ENCODE results near the gene RXRA. TPM values are rescaled to one million over a fixed set of nuclear protein-coding genes. Genes with fewer than 3 reads are reported as not detected.

The RXRA gene
- total and polyA plus RNA-seq, 5 donors, result 48.1 to 72.3 (median 62.2) TPM

DNA sequence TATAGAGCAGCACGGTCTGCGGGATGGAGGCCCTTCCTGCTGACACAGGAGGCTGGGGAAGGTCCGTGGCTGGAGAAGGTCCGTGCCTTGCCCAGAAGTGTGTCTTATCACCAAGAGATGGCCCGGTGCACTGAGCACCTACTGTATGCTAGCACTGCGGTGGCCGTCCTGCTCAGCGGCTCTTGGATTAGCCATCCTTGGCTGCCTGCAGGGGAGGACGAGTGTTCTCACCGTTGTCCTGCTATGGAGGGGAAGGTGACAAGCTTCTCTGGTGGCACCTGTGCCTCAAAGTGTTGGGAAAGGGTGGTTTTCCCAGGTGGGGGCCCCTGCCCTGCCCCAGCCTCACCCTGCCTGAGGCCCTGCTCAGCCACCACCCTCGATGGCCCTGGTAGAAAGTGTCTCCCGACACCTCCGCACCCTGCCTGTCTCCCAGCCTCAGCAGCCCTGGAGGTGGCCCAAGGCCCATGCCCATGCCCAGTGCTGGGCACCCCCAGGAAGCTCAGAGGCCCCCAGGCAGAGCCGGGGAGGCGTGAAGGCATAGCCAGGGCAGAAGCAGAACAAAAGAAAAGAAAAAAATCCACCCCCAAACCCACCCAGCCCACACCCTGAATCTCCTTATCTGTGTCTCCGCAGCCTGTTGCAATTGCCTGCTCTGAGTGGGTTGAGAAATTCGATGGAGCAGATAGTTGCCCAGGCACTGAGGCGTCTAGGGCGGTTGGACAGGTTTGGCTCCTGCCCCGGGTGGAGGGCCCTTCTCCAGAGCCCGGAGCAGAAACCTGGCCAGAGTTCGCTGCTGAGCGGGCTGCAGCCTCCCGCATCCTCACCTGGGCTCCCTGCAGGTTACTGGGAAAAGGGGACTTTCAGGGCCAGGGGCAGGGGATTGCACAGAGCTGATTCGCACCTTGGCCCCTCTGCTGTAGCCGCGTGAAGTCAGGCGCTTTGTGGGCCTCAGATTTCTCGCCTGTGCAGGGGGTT, 30.5 kb downstream of the RXRA start:
- H3K4me1 ChIP-seq (ENCODE audit: control insufficient read depth, insufficient read depth, low read length), result peaks cover 23% of the 10 kb centered on the region
- no peak overlapping the region for H3K27ac ChIP-seq (ENCODE audit: low read length)
- DNase-seq, result no peak
- no peak overlapping the region for H3K4me3 ChIP-seq (ENCODE audit: low read length)
- intact Hi-C loops (cut with DNase I), result no loop called here
- no peaks in the 10 kb centered on the region for H3K9me3 ChIP-seq (ENCODE audit: control insufficient read depth, low read length)
- ATAC-seq, result no peak
- WGBS, result 69% methylated on average over 29 of the region's 29 CpGs
- no peaks in the 10 kb centered on the region for H3K27me3 ChIP-seq (ENCODE audit: control insufficient read depth, insufficient read depth)

DNA sequence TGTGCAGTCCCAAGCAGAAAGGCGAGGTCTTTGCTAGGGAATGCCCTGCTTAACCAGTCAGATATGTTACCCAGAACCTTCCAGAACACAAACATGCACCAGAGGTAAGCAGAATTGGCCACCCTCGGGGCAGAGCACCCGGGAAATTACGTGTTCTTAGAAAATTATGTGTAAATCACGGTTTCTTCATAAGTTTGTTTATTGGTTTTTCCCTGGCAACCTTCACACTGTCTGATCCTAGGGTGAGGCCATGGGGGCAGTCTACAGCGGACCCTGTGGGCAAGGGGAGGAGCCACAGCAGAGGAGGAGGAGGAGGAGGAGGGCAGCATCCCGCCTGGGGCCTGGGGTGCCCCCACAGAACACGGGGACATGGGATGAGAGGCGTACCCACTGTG, 31.4 kb downstream of the RXRA start:
- DNase-seq (no peak), ATAC-seq (no peak)
- 83% methylated on average over 9 of the region's 9 CpGs for WGBS

DNA sequence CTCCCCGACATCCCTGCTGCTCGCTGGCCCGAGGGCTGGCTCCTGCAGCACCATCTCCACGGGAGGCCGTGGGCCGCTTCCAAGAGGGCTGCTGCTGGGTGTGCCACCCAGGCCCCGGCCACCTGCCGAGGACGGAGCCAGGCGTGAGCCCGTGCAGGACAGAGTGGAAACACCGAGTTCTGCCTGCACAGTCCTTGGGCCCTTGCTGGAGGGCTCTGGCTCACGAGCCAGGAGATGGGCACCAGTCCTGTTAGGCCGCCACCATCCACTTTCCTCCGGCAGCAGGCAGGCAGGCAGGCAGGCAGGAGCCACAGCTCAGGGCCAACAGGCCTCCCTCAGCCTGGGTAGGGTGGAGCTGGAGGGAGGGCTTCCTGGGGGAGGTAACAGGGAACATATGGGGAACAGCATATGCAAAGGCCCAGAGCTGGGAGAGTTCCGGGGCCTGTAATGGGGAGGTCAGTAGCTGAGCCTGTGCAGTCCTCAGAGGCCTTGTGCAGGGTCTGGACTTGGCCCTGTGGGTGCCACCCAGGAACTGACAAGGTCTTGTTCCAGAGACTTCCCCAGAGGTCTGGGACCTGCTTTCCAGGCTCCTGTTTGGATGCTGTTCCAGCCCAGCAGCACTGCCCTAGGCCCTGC, 31.9 kb downstream of the RXRA start:
- ATAC-seq (no peak), DNase-seq (no peak)
- intact Hi-C loops (cut with DNase I), result no loop called here
- Histone ChIP-seq H3K9me3 (ENCODE audit: control insufficient read depth, low read length) (no peaks in the 10 kb centered on the region), H3K27me3 (ENCODE audit: control insufficient read depth, insufficient read depth) (no peaks in the 10 kb centered on the region), H3K4me3 (ENCODE audit: low read length) (no peak overlapping the region), H3K27ac (ENCODE audit: low read length) (no peak overlapping the region), H3K4me1 (ENCODE audit: control insufficient read depth, insufficient read depth, low read length) (peaks cover 20% of the 10 kb centered on the region)
- 90% methylated on average over 16 of the region's 16 CpGs for WGBS

More for the DNA sequence above, 31.4 kb downstream of the RXRA start:
- no peaks in the 10 kb centered on the region for H3K9me3 ChIP-seq (ENCODE audit: control insufficient read depth, low read length)
- no peak overlapping the region for H3K27ac ChIP-seq (ENCODE audit: low read length)
- H3K4me3 ChIP-seq (ENCODE audit: low read length), result no peak overlapping the region
- no peaks in the 10 kb centered on the region for H3K27me3 ChIP-seq (ENCODE audit: control insufficient read depth, insufficient read depth)
- peaks cover 23% of the 10 kb centered on the region for H3K4me1 ChIP-seq (ENCODE audit: control insufficient read depth, insufficient read depth, low read length)
- intact Hi-C loops (cut with DNase I), result no loop called here

DNA sequence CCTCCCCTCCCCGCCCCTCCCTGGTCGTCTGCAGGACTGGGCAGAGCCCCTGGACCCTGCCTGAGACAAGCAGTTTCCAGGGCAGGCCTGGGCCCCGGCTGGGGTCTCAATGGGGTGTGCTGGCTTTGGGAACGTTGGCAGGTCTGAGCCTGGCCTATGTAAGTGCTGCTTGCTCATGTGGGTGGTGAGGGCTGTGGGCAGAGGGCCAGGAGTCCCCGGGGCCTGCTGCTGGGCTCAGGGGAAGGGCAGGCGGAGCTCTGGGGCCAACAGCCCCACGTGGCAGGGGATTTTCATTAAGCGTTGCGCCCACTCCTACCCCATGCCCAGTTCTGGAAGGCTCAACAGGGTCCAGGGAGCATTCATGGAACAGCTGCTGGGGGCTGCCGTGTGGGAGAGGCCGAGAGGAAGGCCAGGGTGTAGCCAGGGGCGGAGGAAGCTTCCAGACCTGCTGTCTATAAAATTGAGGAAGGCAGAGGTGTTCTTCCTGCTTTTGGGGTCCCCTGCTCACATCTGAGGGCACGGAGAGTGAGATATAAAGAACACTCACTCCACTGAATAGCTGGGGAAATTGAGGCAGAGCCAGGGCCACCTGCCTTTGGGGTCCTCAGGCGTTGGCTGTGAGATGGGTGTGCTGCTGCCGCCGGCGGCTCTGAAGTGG, 32.5 kb downstream of the RXRA start:
- intact Hi-C loops (cut with DNase I), result no loop called here
- no peaks in the 10 kb centered on the region for H3K27me3 ChIP-seq (ENCODE audit: control insufficient read depth, insufficient read depth)
- 43% methylated on average over 17 of the region's 17 CpGs for WGBS
- DNase-seq (peak; percentile 60 to 84 (median 82)), ATAC-seq (peak; percentile 5 to 9)
- no peaks in the 10 kb centered on the region for H3K9me3 ChIP-seq (ENCODE audit: control insufficient read depth, low read length)
- H3K4me3 ChIP-seq (ENCODE audit: low read length), result no peak overlapping the region
- no peak overlapping the region for H3K27ac ChIP-seq (ENCODE audit: low read length)
- peaks cover 20% of the 10 kb centered on the region for H3K4me1 ChIP-seq (ENCODE audit: control insufficient read depth, insufficient read depth, low read length)

DNA sequence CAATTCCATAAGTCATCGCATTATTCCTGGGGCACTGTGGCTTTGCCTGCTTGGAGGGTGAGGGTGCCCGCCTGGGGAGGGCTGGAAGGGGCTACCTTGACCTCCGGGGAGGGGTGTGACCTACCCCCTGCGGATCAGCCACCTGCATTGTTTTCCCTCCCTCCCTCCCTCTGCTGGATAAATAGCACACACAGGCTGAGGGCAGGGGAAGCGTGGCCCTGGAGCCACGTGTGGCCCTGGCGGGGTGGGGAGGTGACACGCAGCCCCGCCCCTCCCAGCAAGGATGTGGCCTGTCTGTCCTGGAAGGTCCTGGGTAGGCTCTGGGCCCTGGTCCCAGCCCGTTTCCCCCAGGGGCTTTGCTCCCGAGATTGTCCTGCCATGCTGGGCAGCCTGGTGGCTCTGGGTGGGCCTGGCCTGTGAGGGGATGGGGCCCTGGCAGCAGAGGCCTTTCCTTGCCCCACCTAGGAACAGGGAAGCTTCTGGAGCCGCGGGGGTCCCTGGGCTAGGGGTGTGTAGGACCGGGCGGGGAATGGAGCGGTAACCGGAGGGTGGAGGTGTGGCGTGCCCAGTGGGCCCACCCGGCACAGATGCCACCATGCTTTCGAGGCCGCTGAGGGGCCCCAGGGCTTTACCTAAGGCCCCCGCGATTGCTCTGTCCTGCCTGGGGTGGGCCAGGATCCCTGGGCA, 33.4 kb downstream of the RXRA start:
- Histone ChIP-seq H3K4me3 (ENCODE audit: low read length) (no peak overlapping the region), H3K27ac (ENCODE audit: low read length) (no peak overlapping the region), H3K27me3 (ENCODE audit: control insufficient read depth, insufficient read depth) (no peaks in the 10 kb centered on the region), H3K9me3 (ENCODE audit: control insufficient read depth, low read length) (no peaks in the 10 kb centered on the region), H3K4me1 (ENCODE audit: control insufficient read depth, insufficient read depth, low read length) (peaks cover 17% of the 10 kb centered on the region)
- no peak for DNase-seq
- ATAC-seq, result no peak
- 81% methylated on average over 23 of the region's 23 CpGs for WGBS
- intact Hi-C loops (cut with DNase I), result no loop called here

DNA sequence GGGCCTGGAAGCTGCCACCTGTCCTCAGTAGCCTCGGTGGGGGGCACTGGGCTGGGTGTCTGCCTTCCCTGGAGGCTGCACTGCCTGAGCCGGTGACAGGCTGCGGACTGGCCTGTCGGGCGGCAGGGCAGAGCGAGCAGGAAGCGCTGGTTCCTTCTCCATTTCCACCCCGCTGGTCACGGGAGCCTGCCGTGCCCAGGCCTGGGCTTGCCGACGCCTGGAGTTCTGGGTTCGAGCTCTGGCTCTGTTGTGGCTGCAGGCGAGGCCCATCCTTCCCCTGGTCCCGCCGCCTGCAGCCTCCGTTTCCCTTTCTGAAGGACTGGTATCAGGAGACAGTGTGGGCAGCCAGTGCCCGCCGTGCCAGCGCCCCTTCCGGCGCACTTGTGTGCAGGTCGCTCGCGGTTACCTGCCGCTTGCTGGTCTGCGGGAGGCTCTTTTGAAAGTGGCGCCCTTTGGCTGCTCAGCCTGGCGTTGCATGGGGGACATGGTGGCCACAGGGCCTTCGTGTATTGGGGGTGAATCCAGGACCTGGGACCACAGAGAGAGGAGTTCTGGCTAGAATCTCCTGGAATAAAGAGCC, 34.0 kb downstream of the RXRA start:
- Histone ChIP-seq H3K27me3 (ENCODE audit: control insufficient read depth, insufficient read depth) (no peaks in the 10 kb centered on the region), H3K4me1 (ENCODE audit: control insufficient read depth, insufficient read depth, low read length) (peaks cover 17% of the 10 kb centered on the region), H3K9me3 (ENCODE audit: control insufficient read depth, low read length) (no peaks in the 10 kb centered on the region), H3K4me3 (ENCODE audit: low read length) (no peak overlapping the region), H3K27ac (ENCODE audit: low read length) (no peak overlapping the region)
- ATAC-seq (no peak), DNase-seq (no peak)
- 84% methylated on average over 30 of the region's 30 CpGs for WGBS
- intact Hi-C loops (cut with DNase I), result no loop called here

DNA sequence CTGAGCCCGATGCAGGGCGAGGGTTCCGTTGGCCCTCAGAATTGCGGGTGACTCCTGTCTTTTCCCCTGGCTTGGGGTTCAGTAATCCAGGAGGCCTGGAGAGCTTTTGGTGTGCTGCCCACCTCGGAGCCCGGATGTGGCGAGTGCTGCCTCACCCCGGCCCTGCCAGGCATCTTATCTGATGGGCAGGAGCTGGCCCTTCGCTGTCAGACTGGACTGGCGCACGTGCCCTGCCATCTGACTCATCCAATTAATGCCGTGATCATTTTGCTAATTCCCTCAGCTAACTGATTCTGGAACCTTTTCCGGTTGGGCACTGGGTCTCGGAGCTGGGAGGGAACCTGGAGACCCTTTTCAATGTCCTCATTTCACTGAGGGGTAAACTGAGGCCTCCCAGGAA, 34.6 kb downstream of the RXRA start:
- Histone ChIP-seq H3K4me3 (ENCODE audit: low read length) (no peak overlapping the region), H3K9me3 (ENCODE audit: control insufficient read depth, low read length) (no peaks in the 10 kb centered on the region), H3K27ac (ENCODE audit: low read length) (no peak overlapping the region), H3K27me3 (ENCODE audit: control insufficient read depth, insufficient read depth) (no peaks in the 10 kb centered on the region), H3K4me1 (ENCODE audit: control insufficient read depth, insufficient read depth, low read length) (peaks cover 19% of the 10 kb centered on the region)
- whole genome bisulfite sequencing, result 55% methylated on average over 14 of the region's 14 CpGs
- ATAC-seq (peak in 1 of 2 donors; percentile 30), DNase-seq (peak; percentile 68 to 84 (median 79))
- intact Hi-C loops (cut with DNase I), result no loop called here

DNA sequence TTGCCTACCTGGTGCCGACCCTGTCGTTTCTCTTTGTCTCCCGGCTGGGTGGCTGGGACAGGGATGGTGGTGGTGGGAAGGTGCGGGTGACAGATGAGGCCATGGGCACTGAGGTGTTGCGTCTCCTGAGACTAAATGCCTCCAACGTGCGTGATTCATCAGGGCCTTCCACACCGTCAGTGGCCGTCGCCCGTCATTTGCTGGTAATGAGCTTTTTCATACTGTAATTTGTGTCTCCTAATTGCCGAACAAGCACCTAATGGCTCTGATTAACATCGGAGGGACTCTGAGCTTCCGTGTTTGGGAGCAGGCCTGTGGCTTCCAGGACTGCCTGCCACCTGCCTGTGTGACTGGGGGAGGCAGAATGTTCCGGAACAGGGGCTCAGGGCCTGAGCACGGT, 35.2 kb downstream of the RXRA start:
- DNase-seq, result no peak
- 79% methylated on average over 16 of the region's 16 CpGs for WGBS
- no peak for ATAC-seq
- intact Hi-C loops (cut with DNase I), result no loop called here
- peaks cover 23% of the 10 kb centered on the region for H3K4me1 ChIP-seq (ENCODE audit: control insufficient read depth, insufficient read depth, low read length)
- no peak overlapping the region for H3K4me3 ChIP-seq (ENCODE audit: low read length)
- H3K27me3 ChIP-seq (ENCODE audit: control insufficient read depth, insufficient read depth), result no peaks in the 10 kb centered on the region
- H3K9me3 ChIP-seq (ENCODE audit: control insufficient read depth, low read length), result no peaks in the 10 kb centered on the region
- H3K27ac ChIP-seq (ENCODE audit: low read length), result no peak overlapping the region

DNA sequence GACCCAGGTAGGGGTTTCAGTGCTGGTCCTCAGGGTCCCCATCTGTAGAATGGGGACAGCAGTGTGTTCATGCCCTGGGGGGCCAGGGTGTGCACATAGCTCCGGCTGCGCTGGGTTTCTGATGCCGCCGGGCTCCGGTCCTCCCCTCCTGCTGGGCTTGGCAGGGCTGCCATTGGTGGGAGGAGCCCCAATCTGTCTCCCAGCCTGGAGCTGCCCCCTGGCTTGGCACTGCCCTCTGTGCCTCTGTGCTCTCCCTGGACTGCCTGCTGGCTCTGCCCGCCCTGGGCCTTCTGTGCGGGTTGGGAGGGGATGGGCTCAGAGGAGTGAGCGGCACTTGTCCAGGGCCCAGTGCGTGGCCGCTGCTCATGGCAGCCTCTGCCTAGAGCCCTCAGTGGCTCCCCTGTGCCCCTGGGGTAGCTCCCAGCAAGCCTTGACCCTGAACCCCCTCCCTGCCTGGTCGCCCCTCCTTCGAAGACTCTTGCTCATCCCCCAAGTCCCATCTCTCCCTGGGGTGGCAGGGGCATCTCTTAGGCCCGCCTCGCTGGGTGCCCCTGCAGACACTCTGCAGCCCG, 35.7 kb downstream of the RXRA start:
- DNase-seq (no peak), ATAC-seq (no peak)
- intact Hi-C loops (cut with DNase I), result no loop called here
- H3K4me1 ChIP-seq (ENCODE audit: control insufficient read depth, insufficient read depth, low read length), result peaks cover 27% of the 10 kb centered on the region
- H3K9me3 ChIP-seq (ENCODE audit: control insufficient read depth, low read length), result no peaks in the 10 kb centered on the region
- WGBS, result 86% methylated on average over 15 of the region's 15 CpGs
- no peak overlapping the region for H3K27ac ChIP-seq (ENCODE audit: low read length)
- H3K27me3 ChIP-seq (ENCODE audit: control insufficient read depth, insufficient read depth), result no peaks in the 10 kb centered on the region
- no peak overlapping the region for H3K4me3 ChIP-seq (ENCODE audit: low read length)

DNA sequence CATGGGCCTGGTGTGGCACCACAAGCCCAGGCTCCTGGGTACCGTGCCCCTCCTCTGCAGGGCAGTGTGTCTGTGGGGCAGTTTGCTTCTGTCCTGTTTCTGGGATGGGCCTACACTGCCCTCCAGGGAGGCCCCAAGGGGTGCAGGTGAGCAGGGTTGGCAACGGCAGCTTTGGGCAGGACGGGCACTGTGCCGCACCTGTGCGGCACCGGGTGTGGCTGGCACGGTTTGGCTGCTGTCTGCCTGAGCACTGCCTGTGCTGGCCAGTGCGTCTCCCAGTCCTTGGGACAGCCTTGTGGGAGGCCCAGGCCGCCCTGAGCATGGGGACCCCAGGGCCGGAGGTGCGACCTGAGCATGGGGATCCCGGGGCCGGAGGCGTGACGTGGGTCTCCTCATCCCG, 37.2 kb downstream of the RXRA start:
- intact Hi-C loops (cut with DNase I), result no loop called here
- no peak for DNase-seq
- 85% methylated on average over 16 of the region's 16 CpGs for WGBS

More for the DNA sequence above, 37.2 kb downstream of the RXRA start:
- Histone ChIP-seq H3K27me3 (ENCODE audit: control insufficient read depth, insufficient read depth) (no peaks in the 10 kb centered on the region), H3K27ac (ENCODE audit: low read length) (no peak overlapping the region), H3K4me1 (ENCODE audit: control insufficient read depth, insufficient read depth, low read length) (peaks cover 21% of the 10 kb centered on the region), H3K9me3 (ENCODE audit: control insufficient read depth, low read length) (no peaks in the 10 kb centered on the region), H3K4me3 (ENCODE audit: low read length) (no peak overlapping the region)
- no peak for ATAC-seq

All from right cardiac atrium (tissue), 5 donors.